A673 (cell line): ENCODE data around the gene CCNDBP1.

Experiments used
- EZH2 ChIP-seq: fragments of 200-600 bp; sonication (generic); IDR thresholded peaks from 2 replicates; pipeline ENCODE4 v1.6.1; 2017; ENCODE audit warnings: borderline replicate concordance, low read depth, mild to moderate bottlenecking, mixed read lengths, antibody characterized with exemption, low read length; ENCODE audit not compliant: poor library complexity, severe bottlenecking
- TF ChIP-seq, protein P1 (sequence below): fragments of 300-800, 200-600 bp; sonication (generic); conservative IDR thresholded peaks from 2 replicates; pipeline ENCODE4 v1.5.1; 2017; ENCODE audit warnings: low read depth, mild to moderate bottlenecking, antibody characterized with exemption, low read length, moderate library complexity, mixed read lengths

DNA sequence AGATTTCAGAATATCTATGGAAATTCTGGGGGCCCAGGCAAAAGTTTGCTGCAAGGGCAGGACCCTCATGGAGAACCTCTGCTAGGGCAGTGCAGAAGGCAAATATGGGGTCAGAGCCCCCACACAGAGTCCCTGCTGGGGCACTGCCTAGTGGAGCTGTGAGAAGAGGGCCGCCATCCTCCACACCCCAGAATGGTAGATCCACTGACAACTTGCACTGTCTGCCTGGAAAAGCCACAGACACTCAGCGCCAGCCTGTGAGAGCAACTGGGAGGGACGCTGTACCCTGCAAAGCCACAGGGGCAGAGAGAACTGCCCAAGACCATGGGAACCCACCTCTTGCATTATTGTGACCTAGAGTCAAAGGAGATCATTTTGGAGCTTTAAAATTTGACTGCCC, 13.8 kb downstream of the CCNDBP1 start:
- TF ChIP-seq, protein P1, sequence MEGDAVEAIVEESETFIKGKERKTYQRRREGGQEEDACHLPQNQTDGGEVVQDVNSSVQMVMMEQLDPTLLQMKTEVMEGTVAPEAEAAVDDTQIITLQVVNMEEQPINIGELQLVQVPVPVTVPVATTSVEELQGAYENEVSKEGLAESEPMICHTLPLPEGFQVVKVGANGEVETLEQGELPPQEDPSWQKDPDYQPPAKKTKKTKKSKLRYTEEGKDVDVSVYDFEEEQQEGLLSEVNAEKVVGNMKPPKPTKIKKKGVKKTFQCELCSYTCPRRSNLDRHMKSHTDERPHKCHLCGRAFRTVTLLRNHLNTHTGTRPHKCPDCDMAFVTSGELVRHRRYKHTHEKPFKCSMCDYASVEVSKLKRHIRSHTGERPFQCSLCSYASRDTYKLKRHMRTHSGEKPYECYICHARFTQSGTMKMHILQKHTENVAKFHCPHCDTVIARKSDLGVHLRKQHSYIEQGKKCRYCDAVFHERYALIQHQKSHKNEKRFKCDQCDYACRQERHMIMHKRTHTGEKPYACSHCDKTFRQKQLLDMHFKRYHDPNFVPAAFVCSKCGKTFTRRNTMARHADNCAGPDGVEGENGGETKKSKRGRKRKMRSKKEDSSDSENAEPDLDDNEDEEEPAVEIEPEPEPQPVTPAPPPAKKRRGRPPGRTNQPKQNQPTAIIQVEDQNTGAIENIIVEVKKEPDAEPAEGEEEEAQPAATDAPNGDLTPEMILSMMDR = no peak
- no peak for TF ChIP-seq EZH2
